Measurements from ENCODE around the gene MRPL23. TPM values are rescaled to one million over a fixed set of nuclear protein-coding genes. Genes with fewer than 3 reads are reported as not detected.
A peak's percentile ranks its signal among the peaks of the same experiment; 100 is the strongest.

Gene MRPL23
- total RNA-seq, 1 experiment from 2014 or later: 232 TPM

DNA sequence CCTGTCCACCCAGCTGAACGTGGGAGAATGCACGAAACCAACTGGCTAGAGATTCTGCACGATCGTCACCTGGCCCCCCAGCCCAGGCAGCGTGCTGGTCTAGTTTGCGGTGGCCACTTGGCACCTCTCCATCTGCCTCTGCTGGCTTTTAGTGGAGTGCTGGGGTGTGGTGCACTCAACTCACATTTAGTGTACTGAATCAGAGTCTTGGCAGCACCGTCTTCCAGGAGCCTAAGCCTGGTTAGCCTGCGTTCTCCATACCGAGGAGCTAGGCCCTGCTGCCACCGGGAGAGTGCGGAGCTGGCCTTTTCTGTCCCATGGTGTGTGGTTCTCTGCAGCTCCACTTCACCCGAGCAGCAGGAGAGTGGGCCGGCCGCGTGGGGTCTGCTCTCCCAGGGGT, 2.8 kb downstream of the MRPL23 start:
- no peaks in the 10 kb centered on the region for H4K20me1 ChIP-seq (ENCODE audit: low read length)
- ChIA-PET CTCF (no interaction called here), POLR2A (ENCODE audit: unreplicated experiment) (no interaction called here)
- H3K36me3 ChIP-seq (ENCODE audit: low read depth, low read length): no peaks in the 10 kb centered on the region
- ATAC-seq: no peak
- no peaks in the 10 kb centered on the region for H3K79me2 ChIP-seq (ENCODE audit: low read length)
- H3K4me2 ChIP-seq (ENCODE audit: low read length): no peak overlapping the region
- no peaks in the 10 kb centered on the region for H3K9me3 ChIP-seq (ENCODE audit: low read length)
- intact Hi-C loops (cut with micrococcal nuclease): loop anchor here (10.0 kb wide), 1 partner anchor 55 kb away; the partner anchor contains the start of gene PRR33
- H3K27ac ChIP-seq (ENCODE audit: low read length): no peak overlapping the region
- H3F3A ChIP-seq (ENCODE audit: low read length, unreplicated experiment): no peaks in the 10 kb centered on the region
- no peak overlapping the region for H2AFZ ChIP-seq (ENCODE audit: low read length)
- DNase-seq: no peak
- BruUV-seq (replicated peaks): no TSS peak
- TF ChIP-seq, protein P1, sequence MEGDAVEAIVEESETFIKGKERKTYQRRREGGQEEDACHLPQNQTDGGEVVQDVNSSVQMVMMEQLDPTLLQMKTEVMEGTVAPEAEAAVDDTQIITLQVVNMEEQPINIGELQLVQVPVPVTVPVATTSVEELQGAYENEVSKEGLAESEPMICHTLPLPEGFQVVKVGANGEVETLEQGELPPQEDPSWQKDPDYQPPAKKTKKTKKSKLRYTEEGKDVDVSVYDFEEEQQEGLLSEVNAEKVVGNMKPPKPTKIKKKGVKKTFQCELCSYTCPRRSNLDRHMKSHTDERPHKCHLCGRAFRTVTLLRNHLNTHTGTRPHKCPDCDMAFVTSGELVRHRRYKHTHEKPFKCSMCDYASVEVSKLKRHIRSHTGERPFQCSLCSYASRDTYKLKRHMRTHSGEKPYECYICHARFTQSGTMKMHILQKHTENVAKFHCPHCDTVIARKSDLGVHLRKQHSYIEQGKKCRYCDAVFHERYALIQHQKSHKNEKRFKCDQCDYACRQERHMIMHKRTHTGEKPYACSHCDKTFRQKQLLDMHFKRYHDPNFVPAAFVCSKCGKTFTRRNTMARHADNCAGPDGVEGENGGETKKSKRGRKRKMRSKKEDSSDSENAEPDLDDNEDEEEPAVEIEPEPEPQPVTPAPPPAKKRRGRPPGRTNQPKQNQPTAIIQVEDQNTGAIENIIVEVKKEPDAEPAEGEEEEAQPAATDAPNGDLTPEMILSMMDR (conservative IDR thresholded peaks at IDR 0.05; ENCODE audit: low read depth, low read length): no peak
- TF ChIP-seq EZH2 (IDR thresholded peaks at IDR 0.05; ENCODE audit: low read length, unreplicated experiment): no peak
- TF ChIP-seq EZH2phosphoT487 (IDR thresholded peaks at IDR 0.05; ENCODE audit: borderline replicate concordance, low read length): no peak
- H3K9me2 ChIP-seq (replicated peaks; ENCODE audit: low read length): no peaks in the 10 kb centered on the region
- H3K27me3 ChIP-seq (ENCODE audit: low read length): no peaks in the 10 kb centered on the region
- H3K4me3 ChIP-seq (ENCODE audit: low read length): no peak overlapping the region
- H3K9ac ChIP-seq (ENCODE audit: low read length): no peak overlapping the region
- no peaks in the 10 kb centered on the region for H3K4me1 ChIP-seq (ENCODE audit: insufficient read depth, low read length)

DNA sequence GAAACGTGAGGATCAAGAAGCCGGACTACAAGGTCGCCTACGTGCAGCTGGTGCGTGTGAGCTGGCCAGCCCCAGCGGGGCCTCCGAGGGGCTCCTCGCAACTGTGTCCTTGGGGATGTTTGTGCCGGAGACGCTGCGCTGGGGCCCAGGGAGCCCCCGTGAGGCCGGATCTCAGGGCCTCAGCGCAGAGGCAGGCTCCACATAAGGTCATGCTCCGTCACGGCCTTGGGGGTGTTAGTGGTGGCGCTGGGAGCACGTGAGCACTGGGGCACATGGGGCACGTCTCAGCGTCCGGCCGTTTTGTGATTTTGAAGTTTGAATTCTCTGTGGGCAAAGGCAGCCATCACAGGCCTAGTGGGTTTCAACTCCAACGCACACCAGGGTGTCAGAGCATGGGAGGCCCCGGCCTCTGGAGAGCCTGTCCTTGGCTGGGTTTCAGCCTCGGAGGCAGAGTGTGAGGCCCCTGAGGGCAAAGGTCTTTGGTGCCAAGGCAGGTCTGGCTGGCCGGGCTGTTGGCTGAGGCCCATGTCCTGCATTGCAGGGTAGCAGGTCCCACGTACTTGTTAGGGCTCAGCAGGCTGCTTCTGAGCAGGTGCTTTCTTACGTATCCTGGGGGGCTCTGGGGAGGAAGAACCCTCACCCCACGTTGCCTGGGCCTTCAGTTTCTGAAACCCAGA, 5.8 kb downstream of the MRPL23 start:
- no peak overlapping the region for H2AFZ ChIP-seq (ENCODE audit: low read length)
- DNase-seq (no peak), ATAC-seq (no peak)
- ChIA-PET CTCF (no interaction called here), POLR2A (ENCODE audit: unreplicated experiment) (no interaction called here)
- no peak overlapping the region for H3K4me2 ChIP-seq (ENCODE audit: low read length)
- H3K36me3 ChIP-seq (ENCODE audit: low read depth, low read length): no peaks in the 10 kb centered on the region
- H3K9me3 ChIP-seq (ENCODE audit: low read length): no peaks in the 10 kb centered on the region
- no peaks in the 10 kb centered on the region for H3K9me2 ChIP-seq (replicated peaks; ENCODE audit: low read length)
- TF ChIP-seq, protein P1 (conservative IDR thresholded peaks at IDR 0.05; ENCODE audit: low read depth, low read length): no peak
- no peak for TF ChIP-seq EZH2phosphoT487 (IDR thresholded peaks at IDR 0.05; ENCODE audit: borderline replicate concordance, low read length)
- no peak for TF ChIP-seq EZH2 (IDR thresholded peaks at IDR 0.05; ENCODE audit: low read length, unreplicated experiment)
- no peaks in the 10 kb centered on the region for H3F3A ChIP-seq (ENCODE audit: low read length, unreplicated experiment)
- no peak overlapping the region for H3K27ac ChIP-seq (ENCODE audit: low read length)
- no TSS peak for BruUV-seq (replicated peaks)
- no peak overlapping the region for H3K4me3 ChIP-seq (ENCODE audit: low read length)
- intact Hi-C loops (cut with micrococcal nuclease): no loop called here
- no peaks in the 10 kb centered on the region for H3K4me1 ChIP-seq (ENCODE audit: insufficient read depth, low read length)
- H3K79me2 ChIP-seq (ENCODE audit: low read length): no peaks in the 10 kb centered on the region
- H3K27me3 ChIP-seq (ENCODE audit: low read length): no peaks in the 10 kb centered on the region
- H3K9ac ChIP-seq (ENCODE audit: low read length): no peak overlapping the region
- H4K20me1 ChIP-seq (ENCODE audit: low read length): no peaks in the 10 kb centered on the region

DNA sequence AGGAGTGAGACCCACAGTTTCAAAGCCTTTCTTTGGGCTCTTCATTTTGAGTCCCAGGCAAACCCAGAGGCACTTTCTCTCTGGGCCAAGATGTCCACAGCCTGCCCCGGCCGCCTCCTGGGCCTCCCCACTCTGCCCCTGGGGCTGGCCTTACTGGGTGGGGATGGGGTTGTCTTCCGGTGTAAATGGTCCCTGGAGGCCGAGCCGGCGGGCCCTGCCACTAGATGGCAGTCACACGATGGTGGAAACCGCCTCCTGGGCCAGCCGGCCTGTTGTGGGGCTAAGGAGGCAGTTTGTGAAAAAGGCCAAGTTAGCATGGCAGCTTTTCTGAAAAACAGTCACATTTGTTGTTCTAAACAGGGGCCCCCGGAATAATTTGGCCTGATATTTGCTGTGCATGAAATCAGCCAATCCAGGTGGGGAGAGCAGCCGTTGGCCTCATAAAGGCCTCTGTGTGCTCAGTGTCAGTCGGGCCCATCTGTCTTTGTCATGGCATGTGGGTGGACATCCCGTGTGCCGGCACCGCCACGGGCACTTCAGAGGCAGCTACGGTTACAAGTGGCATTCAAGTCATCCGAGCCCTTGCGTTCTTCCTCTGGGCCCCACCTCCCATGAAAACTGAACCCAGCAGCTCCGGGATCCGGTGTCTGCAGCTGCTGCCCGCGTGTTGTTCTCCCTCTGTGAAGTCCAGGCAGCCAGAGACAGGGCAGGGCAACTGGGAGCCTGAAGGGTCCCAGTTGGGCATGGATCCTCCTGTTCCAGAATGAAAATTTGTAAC, 6.5 kb downstream of the MRPL23 start:
- H3K9ac ChIP-seq (ENCODE audit: low read length): no peak overlapping the region
- BruUV-seq (replicated peaks): no TSS peak
- no peak overlapping the region for H2AFZ ChIP-seq (ENCODE audit: low read length)
- ATAC-seq: 0 out of 2 replicates have a peak, but pooled peaks have one; percentile 31
- no peak overlapping the region for H3K4me2 ChIP-seq (ENCODE audit: low read length)
- no peaks in the 10 kb centered on the region for H3K36me3 ChIP-seq (ENCODE audit: low read depth, low read length)
- H3K9me3 ChIP-seq (ENCODE audit: low read length): no peaks in the 10 kb centered on the region
- no peaks in the 10 kb centered on the region for H3K79me2 ChIP-seq (ENCODE audit: low read length)
- H3K9me2 ChIP-seq (replicated peaks; ENCODE audit: low read length): no peaks in the 10 kb centered on the region
- intact Hi-C loops (cut with micrococcal nuclease): no loop called here
- TF ChIP-seq EZH2phosphoT487 (IDR thresholded peaks at IDR 0.05; ENCODE audit: borderline replicate concordance, low read length) (no peak), EZH2 (IDR thresholded peaks at IDR 0.05; ENCODE audit: low read length, unreplicated experiment) (no peak)
- TF ChIP-seq, protein P1 (conservative IDR thresholded peaks at IDR 0.05; ENCODE audit: low read depth, low read length): no peak
- H4K20me1 ChIP-seq (ENCODE audit: low read length): no peaks in the 10 kb centered on the region
- no peaks in the 10 kb centered on the region for H3K4me1 ChIP-seq (ENCODE audit: insufficient read depth, low read length)
- DNase-seq: no peak
- no peak overlapping the region for H3K27ac ChIP-seq (ENCODE audit: low read length)
- no peaks in the 10 kb centered on the region for H3K27me3 ChIP-seq (ENCODE audit: low read length)
- H3F3A ChIP-seq (ENCODE audit: low read length, unreplicated experiment): no peaks in the 10 kb centered on the region
- CTCF ChIA-PET: no interaction called here
- no peak overlapping the region for H3K4me3 ChIP-seq (ENCODE audit: low read length)
- POLR2A ChIA-PET (ENCODE audit: unreplicated experiment): no interaction called here
